ENCODE results near the gene MYB.

The MYB gene

GRCh38 chr6:135256866-135257265 is 75.8 kb downstream of the MYB start:
- DNase-seq: no peak

GRCh38 chr6:135257631-135258405 is 76.7 kb downstream of the MYB start:
- no peak for DNase-seq

- no peak for DNase-seq
Measured at GRCh38 chr6:135258970-135259369, 77.9 kb downstream of the MYB start.

- DNase-seq: no peak
Measured at GRCh38 chr6:135260612-135261011, 79.5 kb downstream of the MYB start.

- DNase-seq: no peak
Measured at GRCh38 chr6:135261872-135262725, 81.0 kb downstream of the MYB start.

- no peak for DNase-seq
Measured at GRCh38 chr6:135265278-135265677, 84.2 kb downstream of the MYB start.

- no peak for DNase-seq
Measured at GRCh38 chr6:135266675-135267074, 85.6 kb downstream of the MYB start.

- DNase-seq: no peak
Measured at GRCh38 chr6:135267085-135267484, 86.0 kb downstream of the MYB start.

- no peak for DNase-seq
Measured at GRCh38 chr6:135268263-135268662, 87.2 kb downstream of the MYB start.

- no peak for DNase-seq
Measured at GRCh38 chr6:135268740-135269139, 87.6 kb downstream of the MYB start.
